ENCODE measurements around the gene OR6A2.

OR6A2 gene

GRCh38 chr11:6790546-6790945, 8.9 kb downstream of the OR6A2 start:
- H3K9ac ChIP-seq (ENCODE audit: low read depth, low read length, poor library complexity), result no peak overlapping the region
- no peak overlapping the region for H4K8ac ChIP-seq (ENCODE audit: low read depth, low read length)
- no peaks in the 10 kb centered on the region for H3K4me1 ChIP-seq (ENCODE audit: control insufficient read depth in 2 of 2, insufficient read depth in 1 of 2, low read depth in 1 of 2, low read length in 2 of 2)
- H2BK12ac ChIP-seq (ENCODE audit: low read length), result no peak overlapping the region
- H2BK5ac ChIP-seq (ENCODE audit: low read length), result no peak overlapping the region
- H2BK120ac ChIP-seq (ENCODE audit: low read depth, low read length), result no peak overlapping the region
- H4K91ac ChIP-seq (ENCODE audit: low read depth, low read length, poor library complexity), result no peak overlapping the region
- H2BK15ac ChIP-seq (ENCODE audit: low read length), result no peak overlapping the region
- peak overlapping the region; percentile 21 for H2AFZ ChIP-seq (ENCODE audit: low read length)
- H3K9me3 ChIP-seq (replicated peaks in 1 of 2; ENCODE audit: control insufficient read depth in 2 of 2, insufficient read depth in 1 of 2, low read depth in 1 of 2, low read length in 2 of 2), result no peaks in the 10 kb centered on the region
- H3K4ac ChIP-seq (ENCODE audit: low read length), result no peak overlapping the region
- no peaks in the 10 kb centered on the region for H3K79me1 ChIP-seq (ENCODE audit: low read depth, low read length)
- H3K14ac ChIP-seq (ENCODE audit: low read length), result no peak overlapping the region
- no peaks in the 10 kb centered on the region for H3K27me3 ChIP-seq (ENCODE audit: control insufficient read depth in 3 of 3, insufficient read depth in 3 of 3, low read depth in 1 of 3, low read length in 3 of 3)
- no peak overlapping the region for H2AK5ac ChIP-seq (ENCODE audit: low read depth, low read length)
- WGBS, 2 donors (ENCODE audit: extremely low coverage in 2 of 2, insufficient read length in 2 of 2, insufficient replicate concordance in 1 of 2), result no CpG with 5 or more reads among the region's 2 CpGs
- no peak overlapping the region for H3K18ac ChIP-seq (ENCODE audit: low read length)
- H3K4me2 ChIP-seq (ENCODE audit: insufficient read depth, low read length, poor library complexity, severe bottlenecking), result no peak overlapping the region
- no peak overlapping the region for H3K4me3 ChIP-seq (ENCODE audit: low read length in 2 of 2)
- no peaks in the 10 kb centered on the region for H3K36me3 ChIP-seq (replicated peaks in 1 of 2; ENCODE audit: control insufficient read depth in 2 of 2, insufficient read depth in 2 of 2, low read length in 2 of 2)
- DNase-seq (ENCODE audit: low spot score), result no peak
- no peak overlapping the region for H3K23ac ChIP-seq (ENCODE audit: low read depth, low read length, poor library complexity)
- H3K27ac ChIP-seq (replicated peaks; ENCODE audit: low read length), result no peak overlapping the region

- H3K4me2 ChIP-seq (ENCODE audit: insufficient read depth, low read length, poor library complexity, severe bottlenecking), result no peak within 1 kb of the TSS
- no peak within 1 kb of the TSS for H2AK5ac ChIP-seq (ENCODE audit: low read depth, low read length)
- no peak within 1 kb of the TSS for H2BK12ac ChIP-seq (ENCODE audit: low read length)
- no peak within 1 kb of the TSS for H2BK5ac ChIP-seq (ENCODE audit: low read length)
- no peak within 1 kb of the TSS for H3K4ac ChIP-seq (ENCODE audit: low read length)
- H2AFZ ChIP-seq (ENCODE audit: low read length), result no peak within 1 kb of the TSS
- H2BK120ac ChIP-seq (ENCODE audit: low read depth, low read length), result no peak within 1 kb of the TSS
- no peaks in the 10 kb centered on the region for H3K36me3 ChIP-seq (replicated peaks in 1 of 2; ENCODE audit: control insufficient read depth in 2 of 2, insufficient read depth in 2 of 2, low read length in 2 of 2)
- H2BK15ac ChIP-seq (ENCODE audit: low read length), result no peak within 1 kb of the TSS
- no CpG with 5 or more reads among the region's 2 CpGs for WGBS, 2 donors (ENCODE audit: extremely low coverage in 2 of 2, insufficient read length in 2 of 2, insufficient replicate concordance in 1 of 2)
- no peak within 1 kb of the TSS for H3K4me3 ChIP-seq (ENCODE audit: low read length in 2 of 2)
- H3K9me3 ChIP-seq (replicated peaks in 1 of 2; ENCODE audit: control insufficient read depth in 2 of 2, insufficient read depth in 1 of 2, low read depth in 1 of 2, low read length in 2 of 2), result no peaks in the 10 kb centered on the region
- no peak within 1 kb of the TSS for H4K8ac ChIP-seq (ENCODE audit: low read depth, low read length)
- no peak within 1 kb of the TSS for H3K9ac ChIP-seq (ENCODE audit: low read depth, low read length, poor library complexity)
- no peak for DNase-seq (ENCODE audit: low spot score)
- H3K4me1 ChIP-seq (ENCODE audit: control insufficient read depth in 2 of 2, insufficient read depth in 1 of 2, low read depth in 1 of 2, low read length in 2 of 2), result no peaks in the 10 kb centered on the region
- no peaks in the 10 kb centered on the region for H3K79me1 ChIP-seq (ENCODE audit: low read depth, low read length)
- H3K27ac ChIP-seq (replicated peaks; ENCODE audit: low read length), result no peak within 1 kb of the TSS
- H3K27me3 ChIP-seq (ENCODE audit: control insufficient read depth in 3 of 3, insufficient read depth in 3 of 3, low read depth in 1 of 3, low read length in 3 of 3), result no peaks in the 10 kb centered on the region
- H3K18ac ChIP-seq (ENCODE audit: low read length), result no peak within 1 kb of the TSS
- H4K91ac ChIP-seq (ENCODE audit: low read depth, low read length, poor library complexity), result no peak within 1 kb of the TSS
- H3K14ac ChIP-seq (ENCODE audit: low read length), result no peak within 1 kb of the TSS
- no peak within 1 kb of the TSS for H3K23ac ChIP-seq (ENCODE audit: low read depth, low read length, poor library complexity)
Measured at GRCh38 chr11:6782720-6783119, 16.8 kb downstream of the OR6A2 start, which contains the start of gene OR2AG1. OR2AG1 (plus strand) TSS chr11:6783020; CDS start chr11:6785038, 2,018 bp downstream.

- Histone ChIP-seq H2BK15ac (ENCODE audit: low read length) (no peak overlapping the region), H4K91ac (ENCODE audit: low read depth, low read length, poor library complexity) (no peak overlapping the region)
Measured at GRCh38 chr11:6780829-6781228, 18.7 kb downstream of the OR6A2 start.

GRCh38 chr11:6778518-6778917, 21.0 kb downstream of the OR6A2 start:
- no peak overlapping the region for H2BK120ac ChIP-seq (ENCODE audit: low read depth, low read length)
- H3K4me1 ChIP-seq (ENCODE audit: control insufficient read depth in 2 of 2, insufficient read depth in 1 of 2, low read depth in 1 of 2, low read length in 2 of 2), result no peaks in the 10 kb centered on the region
- H3K4ac ChIP-seq (ENCODE audit: low read length), result no peak overlapping the region
- no peak overlapping the region for H3K9ac ChIP-seq (ENCODE audit: low read depth, low read length, poor library complexity)
- H3K27me3 ChIP-seq (ENCODE audit: control insufficient read depth in 3 of 3, insufficient read depth in 3 of 3, low read depth in 1 of 3, low read length in 3 of 3), result no peaks in the 10 kb centered on the region
- H3K23ac ChIP-seq (ENCODE audit: low read depth, low read length, poor library complexity), result no peak overlapping the region
- no peak overlapping the region for H3K4me2 ChIP-seq (ENCODE audit: insufficient read depth, low read length, poor library complexity, severe bottlenecking)
- no peaks in the 10 kb centered on the region for H3K79me1 ChIP-seq (ENCODE audit: low read depth, low read length)
- no peak overlapping the region for H2BK5ac ChIP-seq (ENCODE audit: low read length)
- H3K14ac ChIP-seq (ENCODE audit: low read length), result no peak overlapping the region
- no peaks in the 10 kb centered on the region for H3K9me3 ChIP-seq (replicated peaks in 1 of 2; ENCODE audit: control insufficient read depth in 2 of 2, insufficient read depth in 1 of 2, low read depth in 1 of 2, low read length in 2 of 2)
- no peak overlapping the region for H2AFZ ChIP-seq (ENCODE audit: low read length)
- H3K4me3 ChIP-seq (ENCODE audit: low read length in 2 of 2), result no peak overlapping the region
- no peak overlapping the region for H2AK5ac ChIP-seq (ENCODE audit: low read depth, low read length)
- no peak overlapping the region for H3K18ac ChIP-seq (ENCODE audit: low read length)
- no peak overlapping the region for H4K91ac ChIP-seq (ENCODE audit: low read depth, low read length, poor library complexity)
- no peak overlapping the region for H2BK12ac ChIP-seq (ENCODE audit: low read length)
- no peak overlapping the region for H4K8ac ChIP-seq (ENCODE audit: low read depth, low read length)
- H3K27ac ChIP-seq (replicated peaks; ENCODE audit: low read length), result no peak overlapping the region
- no peaks in the 10 kb centered on the region for H3K36me3 ChIP-seq (replicated peaks in 1 of 2; ENCODE audit: control insufficient read depth in 2 of 2, insufficient read depth in 2 of 2, low read length in 2 of 2)
- no peak for DNase-seq (ENCODE audit: low spot score)
- no peak overlapping the region for H2BK15ac ChIP-seq (ENCODE audit: low read length)

More at GRCh38 chr11:6780829-6781228, 18.7 kb downstream of the OR6A2 start:
- no peak overlapping the region for H3K18ac ChIP-seq (ENCODE audit: low read length)
- no peak overlapping the region for H4K8ac ChIP-seq (ENCODE audit: low read depth, low read length)
- H3K79me1 ChIP-seq (ENCODE audit: low read depth, low read length), result no peaks in the 10 kb centered on the region
- H3K9ac ChIP-seq (ENCODE audit: low read depth, low read length, poor library complexity), result no peak overlapping the region
- no peak overlapping the region for H2AFZ ChIP-seq (ENCODE audit: low read length)
- no peak overlapping the region for H2BK12ac ChIP-seq (ENCODE audit: low read length)
- no peaks in the 10 kb centered on the region for H3K36me3 ChIP-seq (replicated peaks in 1 of 2; ENCODE audit: control insufficient read depth in 2 of 2, insufficient read depth in 2 of 2, low read length in 2 of 2)
- no peaks in the 10 kb centered on the region for H3K4me1 ChIP-seq (ENCODE audit: control insufficient read depth in 2 of 2, insufficient read depth in 1 of 2, low read depth in 1 of 2, low read length in 2 of 2)
- no peak overlapping the region for H3K4me3 ChIP-seq (ENCODE audit: low read length in 2 of 2)
- no peak overlapping the region for H2AK5ac ChIP-seq (ENCODE audit: low read depth, low read length)
- DNase-seq (ENCODE audit: low spot score), result no peak
- no peak overlapping the region for H2BK120ac ChIP-seq (ENCODE audit: low read depth, low read length)
- H3K27ac ChIP-seq (replicated peaks; ENCODE audit: low read length), result no peak overlapping the region
- no peak overlapping the region for H3K4me2 ChIP-seq (ENCODE audit: insufficient read depth, low read length, poor library complexity, severe bottlenecking)
- H3K9me3 ChIP-seq (replicated peaks in 1 of 2; ENCODE audit: control insufficient read depth in 2 of 2, insufficient read depth in 1 of 2, low read depth in 1 of 2, low read length in 2 of 2), result no peaks in the 10 kb centered on the region
- H3K4ac ChIP-seq (ENCODE audit: low read length), result no peak overlapping the region
- no peak overlapping the region for H2BK5ac ChIP-seq (ENCODE audit: low read length)
- no peak overlapping the region for H3K23ac ChIP-seq (ENCODE audit: low read depth, low read length, poor library complexity)
- H3K27me3 ChIP-seq (ENCODE audit: control insufficient read depth in 3 of 3, insufficient read depth in 3 of 3, low read depth in 1 of 3, low read length in 3 of 3), result no peaks in the 10 kb centered on the region
- H3K14ac ChIP-seq (ENCODE audit: low read length), result no peak overlapping the region
